ENCODE measurements around the gene C19orf81.
"Not testable (repeated sequence)": the region's sequence is repeated elsewhere in the genome, so short reads cannot be mapped to it uniquely, and the experiment has no call there.

The C19orf81 gene

DNA sequence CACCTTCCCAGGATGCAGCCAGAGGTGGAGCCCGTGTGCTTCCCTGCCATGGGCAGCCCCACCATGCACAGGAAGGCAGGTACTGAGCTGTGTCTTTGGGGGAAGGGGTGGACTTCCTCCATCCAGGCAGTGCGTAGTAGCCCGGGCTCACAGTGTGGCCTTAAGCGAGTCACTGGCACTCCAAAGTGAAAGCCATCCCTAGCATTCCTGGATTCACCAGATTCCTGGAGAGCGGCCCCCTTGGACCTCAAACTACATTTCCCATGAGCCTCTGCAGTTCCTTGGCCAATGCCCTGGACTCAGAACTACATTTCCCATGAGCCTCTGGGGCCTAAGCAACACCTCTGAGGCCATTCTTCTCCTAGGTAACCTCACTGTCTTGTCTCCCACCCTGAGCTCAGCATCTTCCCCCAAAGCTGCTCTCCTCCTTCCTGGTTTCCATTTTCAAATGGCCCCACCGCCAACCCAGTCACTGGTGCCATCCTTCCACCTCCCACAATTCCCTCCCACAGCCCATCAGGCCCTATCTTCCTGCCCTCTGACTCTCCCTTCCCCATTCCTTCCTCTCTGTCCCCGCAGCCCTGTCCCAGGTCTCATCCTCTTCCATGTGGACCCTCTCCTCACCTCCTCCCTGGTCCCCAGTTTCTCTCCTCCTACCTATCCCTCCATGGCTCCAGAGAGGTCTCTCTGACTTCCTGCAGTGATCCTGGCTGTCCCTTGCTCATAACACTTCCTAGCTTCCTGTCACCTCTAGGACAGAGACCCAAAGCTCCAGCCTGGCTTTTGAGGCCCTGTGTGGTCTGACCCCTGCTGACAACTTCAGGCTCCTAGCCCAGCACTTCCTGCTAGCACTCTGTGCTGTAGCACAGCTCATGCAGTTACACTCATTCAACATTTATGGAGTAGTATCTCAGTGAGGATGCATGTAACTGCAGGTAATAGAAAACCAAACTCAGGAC, at the start of gene C19orf81:
Gene C19orf81 (plus strand): TSS at position 13 of the 959 bp plus-strand sequence. CDS start 0 bp downstream, at position 13.
- Mint-ChIP-seq H3K27ac (no peak within 1 kb of the TSS), H3K36me3 (ENCODE audit: low read depth) (no peaks in the 10 kb centered on the region), H3K27me3 (peaks cover 52% of the 10 kb centered on the region), H3K9me3 (no peaks in the 10 kb centered on the region), H3K4me1 (ENCODE audit: low read depth) (no peaks in the 10 kb centered on the region), H3K4me3 (no peak within 1 kb of the TSS)
- DNase-seq = no peak

- Mint-ChIP-seq H3K9me3 (no peaks in the 10 kb centered on the region), H3K4me1 (ENCODE audit: low read depth) (peaks cover 2% of the 10 kb centered on the region), H3K4me3 (no peak overlapping the region)
These were observed 47.7 kb upstream of the C19orf81 start for GRCh38 chr19:50601407-50602088.

GRCh38 chr19:50602089-50602422, 47.2 kb upstream of the C19orf81 start:
- peaks cover 2% of the 10 kb centered on the region for H3K4me1 Mint-ChIP-seq (ENCODE audit: low read depth)
- DNase-seq = no peak
- H3K36me3 Mint-ChIP-seq (ENCODE audit: low read depth) = no peaks in the 10 kb centered on the region
- peaks cover 69% of the 10 kb centered on the region for H3K27me3 Mint-ChIP-seq
- H3K4me3 Mint-ChIP-seq = no peak overlapping the region
- peaks cover under 1% of the 10 kb centered on the region for H3K9me3 Mint-ChIP-seq
- H3K27ac Mint-ChIP-seq = no peak overlapping the region

More at GRCh38 chr19:50601407-50602088, 47.7 kb upstream of the C19orf81 start:
- peaks cover 66% of the 10 kb centered on the region for H3K27me3 Mint-ChIP-seq
- no peak overlapping the region for H3K27ac Mint-ChIP-seq
- no peaks in the 10 kb centered on the region for H3K36me3 Mint-ChIP-seq (ENCODE audit: low read depth)
- no peak for DNase-seq

- H3K4me3 Mint-ChIP-seq = no peak overlapping the region
- H3K36me3 Mint-ChIP-seq (ENCODE audit: low read depth) = no peaks in the 10 kb centered on the region
- peaks cover 73% of the 10 kb centered on the region for H3K27me3 Mint-ChIP-seq
- DNase-seq = no peak
- H3K27ac Mint-ChIP-seq = no peak overlapping the region
- peaks cover 4% of the 10 kb centered on the region for H3K9me3 Mint-ChIP-seq
- H3K4me1 Mint-ChIP-seq (ENCODE audit: low read depth) = peaks cover 5% of the 10 kb centered on the region
These were observed 46.7 kb upstream of the C19orf81 start for GRCh38 chr19:50602496-50602895.

GRCh38 chr19:50602935-50603334, 46.3 kb upstream of the C19orf81 start:
- Mint-ChIP-seq H3K9me3 (peaks cover 6% of the 10 kb centered on the region), H3K27me3 (peaks cover 72% of the 10 kb centered on the region), H3K27ac (no peak overlapping the region), H3K4me3 (no peak overlapping the region), H3K36me3 (ENCODE audit: low read depth) (no peaks in the 10 kb centered on the region), H3K4me1 (ENCODE audit: low read depth) (peaks cover 8% of the 10 kb centered on the region)
- DNase-seq = no peak

DNA sequence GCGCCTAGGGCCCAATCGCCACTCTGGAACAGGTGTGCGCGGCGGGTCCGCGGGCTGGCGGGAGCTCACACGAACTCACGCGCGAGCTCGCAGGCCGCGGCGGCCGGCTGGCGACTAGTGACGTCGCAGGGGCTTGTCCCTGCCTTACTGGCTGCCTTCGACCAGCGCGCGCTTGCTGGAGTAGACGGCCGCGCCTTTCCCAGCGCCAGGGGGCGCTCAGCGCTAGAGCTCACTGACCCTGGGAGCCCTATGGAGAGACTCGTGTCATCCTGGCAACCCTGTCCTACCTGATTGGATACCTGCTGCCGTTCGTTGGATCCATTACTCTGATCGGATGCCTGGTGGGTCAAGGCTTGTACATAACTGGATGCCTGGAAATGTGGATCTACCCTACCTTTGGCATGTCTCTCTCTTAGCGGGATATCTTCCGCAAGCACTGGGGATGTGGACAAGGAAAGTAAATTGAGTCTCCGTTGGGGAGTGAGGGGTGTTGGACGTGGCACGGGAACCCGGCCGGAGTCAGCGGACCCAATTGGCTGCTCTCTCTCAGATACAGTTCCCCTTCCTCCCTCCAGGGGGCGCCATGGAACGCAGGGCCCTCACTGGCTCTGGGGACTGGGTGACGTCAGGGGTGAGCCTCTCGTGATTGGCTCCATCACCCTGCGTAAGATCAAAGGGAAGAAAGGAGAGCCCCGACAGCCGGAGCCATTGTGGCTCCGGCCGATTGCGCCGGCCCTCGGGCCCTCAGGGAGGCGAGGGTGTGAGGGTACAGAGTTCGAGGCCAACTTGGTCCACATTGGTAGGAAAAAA, 44.8 kb upstream of the C19orf81 start:
- Mint-ChIP-seq H3K9me3 (peaks cover 14% of the 10 kb centered on the region), H3K27me3 (peaks cover 79% of the 10 kb centered on the region), H3K4me1 (ENCODE audit: low read depth) (peaks cover 13% of the 10 kb centered on the region)
- peak; percentile 31 for DNase-seq
- H3K4me3 Mint-ChIP-seq; H3K27ac Mint-ChIP-seq; H3K36me3 Mint-ChIP-seq (ENCODE audit: low read depth): not testable (repeated sequence)

- H3K27ac Mint-ChIP-seq; DNase-seq; H3K36me3 Mint-ChIP-seq (ENCODE audit: low read depth); H3K4me3 Mint-ChIP-seq: not testable (repeated sequence)
- Mint-ChIP-seq H3K9me3 (peaks cover 14% of the 10 kb centered on the region), H3K4me1 (ENCODE audit: low read depth) (peaks cover 13% of the 10 kb centered on the region), H3K27me3 (peaks cover 74% of the 10 kb centered on the region)
These were observed 43.0 kb upstream of the C19orf81 start for GRCh38 chr19:50606059-50606836.

GRCh38 chr19:50607388-50607787, 41.9 kb upstream of the C19orf81 start:
- DNase-seq = no peak
- H3K36me3 Mint-ChIP-seq (ENCODE audit: low read depth) = no peaks in the 10 kb centered on the region
- no peak overlapping the region for H3K27ac Mint-ChIP-seq
- H3K9me3 Mint-ChIP-seq = peaks cover 14% of the 10 kb centered on the region
- peaks cover 13% of the 10 kb centered on the region for H3K4me1 Mint-ChIP-seq (ENCODE audit: low read depth)
- H3K27me3 Mint-ChIP-seq = peaks cover 63% of the 10 kb centered on the region
- no peak overlapping the region for H3K4me3 Mint-ChIP-seq

- Mint-ChIP-seq H3K27ac (no peak overlapping the region), H3K4me1 (ENCODE audit: low read depth) (peaks cover 13% of the 10 kb centered on the region), H3K4me3 (peak overlapping the region; percentile 8), H3K27me3 (peaks cover 59% of the 10 kb centered on the region), H3K36me3 (ENCODE audit: low read depth) (no peaks in the 10 kb centered on the region), H3K9me3 (peaks cover 14% of the 10 kb centered on the region)
- peak; percentile 81 for DNase-seq
These were observed 41.1 kb upstream of the C19orf81 start for GRCh38 chr19:50607874-50608785.

- peaks cover 35% of the 10 kb centered on the region for H3K27me3 Mint-ChIP-seq
- DNase-seq; H3K4me1 Mint-ChIP-seq (ENCODE audit: low read depth); H3K36me3 Mint-ChIP-seq (ENCODE audit: low read depth); H3K4me3 Mint-ChIP-seq; H3K27ac Mint-ChIP-seq; H3K9me3 Mint-ChIP-seq: not testable (repeated sequence)
These were observed 36.5 kb upstream of the C19orf81 start for GRCh38 chr19:50612504-50613404.

DNA sequence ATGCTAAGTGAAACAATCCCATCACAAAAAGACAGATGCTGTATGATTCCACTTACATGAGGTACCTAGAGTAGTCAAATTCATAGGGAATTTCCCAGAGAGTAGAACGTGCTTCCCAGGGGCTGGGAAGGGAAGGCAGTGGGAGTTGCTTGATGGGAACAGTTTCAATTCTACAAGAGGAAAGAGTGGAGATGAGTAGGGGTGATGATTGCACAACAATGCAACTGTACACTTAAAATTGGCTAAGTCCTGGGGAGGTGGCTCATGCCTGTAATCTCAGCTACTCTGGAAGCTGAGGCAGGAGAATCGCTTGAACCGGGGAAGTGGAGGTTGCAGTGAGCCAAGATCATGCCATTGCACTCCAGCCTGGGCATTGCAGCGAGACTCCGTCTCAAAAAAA, 30.9 kb upstream of the C19orf81 start:
- H3K27me3 Mint-ChIP-seq = peaks cover 16% of the 10 kb centered on the region
- not testable (repeated sequence) for H3K36me3 Mint-ChIP-seq (ENCODE audit: low read depth); H3K27ac Mint-ChIP-seq; DNase-seq; H3K9me3 Mint-ChIP-seq; H3K4me1 Mint-ChIP-seq (ENCODE audit: low read depth); H3K4me3 Mint-ChIP-seq

GRCh38 chr19:50619184-50619583, 30.1 kb upstream of the C19orf81 start:
- H3K27ac Mint-ChIP-seq; H3K4me1 Mint-ChIP-seq (ENCODE audit: low read depth); DNase-seq; H3K4me3 Mint-ChIP-seq; H3K36me3 Mint-ChIP-seq (ENCODE audit: low read depth); H3K9me3 Mint-ChIP-seq: not testable (repeated sequence)
- H3K27me3 Mint-ChIP-seq = peaks cover 11% of the 10 kb centered on the region

All from activated T-cell treated with anti-CD3 and anti-CD28 coated beads, Interleukin-2, amount 50 U/mL, for 24 hours (primary cell).